ENCODE results near the gene P2RX1.

DNA sequence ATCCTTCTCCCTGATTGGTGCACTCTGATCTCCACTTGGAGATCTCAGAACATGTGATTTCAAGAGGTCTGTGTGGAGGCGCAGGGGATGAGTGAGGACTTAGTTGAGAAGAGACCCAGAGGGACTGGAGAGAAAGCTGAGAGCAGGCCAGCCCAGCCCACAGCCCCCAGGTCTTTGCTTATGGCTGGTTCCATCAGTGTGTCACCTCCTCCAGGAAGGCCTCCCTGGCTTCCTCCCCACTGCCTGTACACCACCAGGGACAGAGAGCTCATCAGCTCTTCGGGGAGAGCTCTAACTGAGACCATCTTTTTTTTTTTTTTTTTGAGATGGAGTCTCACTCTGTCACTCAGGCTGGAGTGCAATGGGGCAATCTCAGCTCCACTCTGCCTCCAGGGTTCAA lies 3.4 kb downstream of the P2RX1 start:
- TF ChIP-seq POLR2A (IDR thresholded peaks at IDR 0.05) (no peak), POLR2AphosphoS5 (IDR thresholded peaks at IDR 0.05) (no peak), EP300 (IDR thresholded peaks at IDR 0.05) (no peak)
- TF ChIP-seq, protein P1, sequence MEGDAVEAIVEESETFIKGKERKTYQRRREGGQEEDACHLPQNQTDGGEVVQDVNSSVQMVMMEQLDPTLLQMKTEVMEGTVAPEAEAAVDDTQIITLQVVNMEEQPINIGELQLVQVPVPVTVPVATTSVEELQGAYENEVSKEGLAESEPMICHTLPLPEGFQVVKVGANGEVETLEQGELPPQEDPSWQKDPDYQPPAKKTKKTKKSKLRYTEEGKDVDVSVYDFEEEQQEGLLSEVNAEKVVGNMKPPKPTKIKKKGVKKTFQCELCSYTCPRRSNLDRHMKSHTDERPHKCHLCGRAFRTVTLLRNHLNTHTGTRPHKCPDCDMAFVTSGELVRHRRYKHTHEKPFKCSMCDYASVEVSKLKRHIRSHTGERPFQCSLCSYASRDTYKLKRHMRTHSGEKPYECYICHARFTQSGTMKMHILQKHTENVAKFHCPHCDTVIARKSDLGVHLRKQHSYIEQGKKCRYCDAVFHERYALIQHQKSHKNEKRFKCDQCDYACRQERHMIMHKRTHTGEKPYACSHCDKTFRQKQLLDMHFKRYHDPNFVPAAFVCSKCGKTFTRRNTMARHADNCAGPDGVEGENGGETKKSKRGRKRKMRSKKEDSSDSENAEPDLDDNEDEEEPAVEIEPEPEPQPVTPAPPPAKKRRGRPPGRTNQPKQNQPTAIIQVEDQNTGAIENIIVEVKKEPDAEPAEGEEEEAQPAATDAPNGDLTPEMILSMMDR (IDR thresholded peaks at IDR 0.05), result no peak
